ENCODE results near the gene RCOR2. TPM values are rescaled to one million over a fixed set of nuclear protein-coding genes. Genes with fewer than 3 reads are reported as not detected.
A peak's percentile ranks its signal among the peaks of the same experiment; 100 is the strongest.

The RCOR2 gene
- total and polyA plus RNA-seq, 2 donors, result 0.87 to 2.4 TPM

DNA sequence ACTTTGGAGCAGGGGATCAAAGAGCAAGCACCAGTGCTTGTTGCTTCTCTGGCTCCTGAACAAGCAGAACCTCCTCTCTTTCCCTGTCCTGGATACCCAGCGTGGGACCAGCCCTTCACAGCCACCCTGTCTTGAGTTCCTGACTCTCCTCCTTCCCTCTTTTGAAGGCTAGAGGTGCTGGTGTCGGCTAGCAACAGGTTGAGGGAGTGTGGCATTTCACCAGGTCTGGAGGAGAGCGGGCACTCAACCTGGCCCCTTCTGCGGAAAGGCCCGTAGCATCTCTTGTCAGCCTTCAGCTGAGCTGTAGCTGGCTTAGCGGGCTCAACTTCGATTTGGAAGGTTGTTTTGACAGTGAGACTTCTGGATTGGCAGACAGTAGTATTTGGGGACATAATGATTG is 26.6 kb downstream of the RCOR2 start:
- Histone ChIP-seq H3K4me1 (ENCODE audit: control insufficient read depth in 2 of 2, insufficient read depth in 2 of 2, low read length in 2 of 2) (peaks cover 34 to 51% of the 10 kb centered on the region in 2 donors), H3K36me3 (ENCODE audit: control insufficient read depth in 2 of 2, insufficient read depth in 2 of 2, low read length in 1 of 2) (peaks cover 21 to 31% of the 10 kb centered on the region in 2 donors), H3K27ac (ENCODE audit: low read depth in 1 of 2, low read length in 1 of 2) (no peak overlapping the region), H3K9me3 (ENCODE audit: control insufficient read depth in 2 of 2, insufficient read depth in 1 of 2, low read length in 1 of 2) (peaks cover 0 to 5% of the 10 kb centered on the region in 2 donors), H3K27me3 (ENCODE audit: control insufficient read depth in 2 of 2, insufficient read depth in 1 of 2, low read length in 1 of 2) (no peaks in the 10 kb centered on the region), H3K4me3 (ENCODE audit: low read length in 2 of 2) (no peak overlapping the region)
- DNase-seq (ENCODE audit: low read depth in 6 of 9, low spot score in 9 of 9), result no peak
- 90% methylated on average over 7 of the region's 7 CpGs for WGBS

DNA sequence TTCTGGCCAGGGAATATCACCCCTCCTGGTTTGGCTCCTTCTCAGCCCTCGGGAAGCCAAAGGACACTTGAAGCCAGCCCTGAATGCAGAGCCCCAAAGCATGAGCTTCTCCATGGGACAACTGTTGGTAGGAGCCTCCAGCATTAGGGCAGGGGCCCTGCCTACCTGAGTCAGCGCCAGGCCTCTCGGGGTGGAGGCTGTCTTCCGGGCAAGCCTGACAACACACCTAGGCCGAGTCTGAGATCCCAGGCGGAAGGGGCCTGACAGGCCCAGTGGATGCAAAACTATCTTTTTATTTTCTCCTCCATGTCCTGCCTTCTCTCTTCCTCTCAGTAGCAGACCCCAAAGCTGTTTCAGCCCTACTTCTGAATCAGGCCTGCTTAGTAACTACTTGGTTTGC is 27.6 kb downstream of the RCOR2 start:
- WGBS, result 96% methylated on average over 6 of the region's 6 CpGs
- H3K4me1 ChIP-seq (ENCODE audit: control insufficient read depth in 2 of 2, insufficient read depth in 2 of 2, low read length in 2 of 2), result peaks cover 34 to 57% of the 10 kb centered on the region in 2 donors
- peaks cover 0 to 5% of the 10 kb centered on the region in 2 donors for H3K9me3 ChIP-seq (ENCODE audit: control insufficient read depth in 2 of 2, insufficient read depth in 1 of 2, low read length in 1 of 2)
- H3K27ac ChIP-seq (ENCODE audit: low read depth in 1 of 2, low read length in 1 of 2), result peak overlapping the region in 1 of 2 donors; percentile 19
- no peaks in the 10 kb centered on the region for H3K27me3 ChIP-seq (ENCODE audit: control insufficient read depth in 2 of 2, insufficient read depth in 1 of 2, low read length in 1 of 2)
- peaks cover 12 to 25% of the 10 kb centered on the region in 2 donors for H3K36me3 ChIP-seq (ENCODE audit: control insufficient read depth in 2 of 2, insufficient read depth in 2 of 2, low read length in 1 of 2)
- DNase-seq (ENCODE audit: low read depth in 6 of 9, low spot score in 9 of 9), result no peak
- no peak overlapping the region for H3K4me3 ChIP-seq (ENCODE audit: low read length in 2 of 2)

DNA sequence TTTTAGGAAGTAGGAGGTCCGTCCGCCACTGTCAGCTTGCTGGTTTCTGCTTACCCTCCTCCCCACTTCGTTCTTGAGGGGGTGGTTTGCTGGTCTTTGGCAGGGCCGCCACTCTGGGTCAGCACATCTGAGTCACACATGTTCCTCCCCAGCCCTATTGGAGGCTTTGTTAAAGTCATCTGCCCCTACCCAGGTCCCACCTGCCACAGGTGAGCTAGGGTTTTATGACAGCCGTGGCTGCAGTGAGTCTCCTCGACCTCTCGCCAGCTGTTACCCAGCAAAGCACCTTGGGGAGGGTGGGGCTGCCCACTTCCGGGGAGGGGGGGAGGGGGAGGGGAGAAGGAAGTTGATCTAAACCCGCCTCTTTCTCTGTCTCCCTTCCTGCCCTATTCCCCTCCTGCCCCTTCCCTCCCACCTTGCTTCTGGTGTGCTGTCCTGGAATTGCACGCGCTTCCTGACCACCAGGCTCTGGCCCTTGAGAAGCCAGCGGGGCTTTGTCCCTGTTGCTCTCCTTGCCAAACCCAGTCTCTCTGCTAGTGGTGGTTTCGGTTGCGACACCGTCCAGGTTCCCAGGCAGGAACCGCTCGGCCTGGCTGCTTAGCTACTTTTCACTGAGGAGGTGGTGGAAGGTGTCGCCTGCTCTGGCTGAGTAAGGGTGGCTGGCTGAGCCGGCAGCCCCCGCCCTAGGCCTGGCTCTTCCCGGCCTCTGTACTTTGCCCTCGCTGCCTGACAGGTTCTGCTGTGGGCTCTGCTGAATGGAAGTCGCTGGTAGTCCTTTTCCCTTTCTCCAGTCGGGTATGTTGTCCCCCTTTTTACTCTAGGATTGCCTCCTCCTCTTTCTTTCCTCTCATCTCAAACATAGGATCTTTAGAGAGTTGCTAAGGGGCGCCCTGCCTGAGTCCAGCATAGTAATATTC is 28.5 kb downstream of the RCOR2 start:
- H3K27ac ChIP-seq (ENCODE audit: low read depth in 1 of 2, low read length in 1 of 2), result peak overlapping the region; percentile 87 to 89
- H3K27me3 ChIP-seq (ENCODE audit: control insufficient read depth in 2 of 2, insufficient read depth in 1 of 2, low read length in 1 of 2), result no peaks in the 10 kb centered on the region
- peaks cover 12 to 23% of the 10 kb centered on the region in 2 donors for H3K36me3 ChIP-seq (ENCODE audit: control insufficient read depth in 2 of 2, insufficient read depth in 2 of 2, low read length in 1 of 2)
- DNase-seq (ENCODE audit: low read depth in 6 of 9, low spot score in 9 of 9), result peak; percentile 66 to 90 (median 74)
- peaks cover 0 to 5% of the 10 kb centered on the region in 2 donors for H3K9me3 ChIP-seq (ENCODE audit: control insufficient read depth in 2 of 2, insufficient read depth in 1 of 2, low read length in 1 of 2)
- peaks cover 40 to 66% of the 10 kb centered on the region in 2 donors for H3K4me1 ChIP-seq (ENCODE audit: control insufficient read depth in 2 of 2, insufficient read depth in 2 of 2, low read length in 2 of 2)
- H3K4me3 ChIP-seq (ENCODE audit: low read length in 2 of 2), result peak overlapping the region; percentile 51 to 53
- 28% methylated on average over 25 of the region's 25 CpGs for WGBS

GRCh38 chr11:63887386-63887999 is 29.5 kb downstream of the RCOR2 start:
- Histone ChIP-seq H3K9me3 (ENCODE audit: control insufficient read depth in 2 of 2, insufficient read depth in 1 of 2, low read length in 1 of 2) (peaks cover 0 to 5% of the 10 kb centered on the region in 2 donors), H3K27ac (ENCODE audit: low read depth in 1 of 2, low read length in 1 of 2) (peak overlapping the region; percentile 82 to 87), H3K27me3 (ENCODE audit: control insufficient read depth in 2 of 2, insufficient read depth in 1 of 2, low read length in 1 of 2) (no peaks in the 10 kb centered on the region), H3K36me3 (ENCODE audit: control insufficient read depth in 2 of 2, insufficient read depth in 2 of 2, low read length in 1 of 2) (peaks cover 12 to 19% of the 10 kb centered on the region in 2 donors), H3K4me3 (ENCODE audit: low read length in 2 of 2) (peak overlapping the region in 1 of 2 donors; percentile 53), H3K4me1 (ENCODE audit: control insufficient read depth in 2 of 2, insufficient read depth in 2 of 2, low read length in 2 of 2) (peaks cover 49 to 75% of the 10 kb centered on the region in 2 donors)
- no peak for DNase-seq (ENCODE audit: low read depth in 6 of 9, low spot score in 9 of 9)
- WGBS, result 63% methylated on average over 6 of the region's 6 CpGs

DNA sequence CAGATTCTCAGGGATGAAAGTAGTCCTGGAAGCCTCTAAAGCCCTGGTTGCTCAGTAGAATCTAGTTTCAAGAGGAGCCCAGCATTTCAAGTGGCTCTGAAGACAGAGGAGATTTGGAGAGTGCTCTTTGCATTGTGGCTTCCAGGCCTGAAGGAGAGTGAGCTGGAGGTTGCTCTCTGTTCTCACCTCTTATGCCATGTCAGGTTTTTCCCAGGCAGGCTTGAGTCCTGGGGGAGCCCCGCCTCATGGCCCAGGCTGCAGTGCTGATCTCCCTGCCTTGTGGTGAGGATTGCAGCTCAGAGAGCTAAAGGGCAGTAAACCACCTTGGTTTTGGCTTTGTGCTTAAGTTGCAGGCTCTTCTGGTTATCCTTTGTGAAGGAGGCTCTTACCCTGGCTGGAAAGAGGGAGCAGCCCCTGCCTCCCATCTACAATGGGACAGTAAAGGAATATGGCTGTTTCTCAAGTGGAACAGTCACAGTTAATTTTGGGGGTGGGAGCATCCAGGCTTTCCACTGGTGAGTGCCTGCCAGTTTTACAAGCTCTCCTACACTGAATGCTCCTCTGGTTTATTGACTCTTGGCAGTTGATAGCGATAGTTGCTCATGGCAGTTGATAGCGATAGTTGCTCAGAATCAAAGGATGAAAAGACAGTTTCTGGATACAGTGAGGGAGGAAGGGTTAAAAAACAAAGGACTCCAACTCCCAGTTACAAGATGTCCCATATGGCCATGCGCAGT is 32.6 kb downstream of the RCOR2 start:
- DNase-seq (ENCODE audit: low read depth in 6 of 9, low spot score in 9 of 9), result no peak
- 96% methylated on average over 4 of the region's 4 CpGs for WGBS
- Histone ChIP-seq H3K27me3 (ENCODE audit: control insufficient read depth in 2 of 2, insufficient read depth in 1 of 2, low read length in 1 of 2) (no peaks in the 10 kb centered on the region), H3K4me3 (ENCODE audit: low read length in 2 of 2) (no peak overlapping the region), H3K27ac (ENCODE audit: low read depth in 1 of 2, low read length in 1 of 2) (no peak overlapping the region), H3K4me1 (ENCODE audit: control insufficient read depth in 2 of 2, insufficient read depth in 2 of 2, low read length in 2 of 2) (peaks cover 54 to 83% of the 10 kb centered on the region in 2 donors), H3K36me3 (ENCODE audit: control insufficient read depth in 2 of 2, insufficient read depth in 2 of 2, low read length in 1 of 2) (peaks cover 0 to 6% of the 10 kb centered on the region in 2 donors), H3K9me3 (ENCODE audit: control insufficient read depth in 2 of 2, insufficient read depth in 1 of 2, low read length in 1 of 2) (peaks cover 1 to 5% of the 10 kb centered on the region in 2 donors)

GRCh38 chr11:63883791-63884190 is 33.2 kb downstream of the RCOR2 start:
- Histone ChIP-seq H3K4me1 (ENCODE audit: control insufficient read depth in 2 of 2, insufficient read depth in 2 of 2, low read length in 2 of 2) (peaks cover 48 to 81% of the 10 kb centered on the region in 2 donors), H3K36me3 (ENCODE audit: control insufficient read depth in 2 of 2, insufficient read depth in 2 of 2, low read length in 1 of 2) (peaks cover 0 to 6% of the 10 kb centered on the region in 2 donors), H3K27ac (ENCODE audit: low read depth in 1 of 2, low read length in 1 of 2) (no peak overlapping the region), H3K4me3 (ENCODE audit: low read length in 2 of 2) (no peak overlapping the region), H3K9me3 (ENCODE audit: control insufficient read depth in 2 of 2, insufficient read depth in 1 of 2, low read length in 1 of 2) (peaks cover 1 to 4% of the 10 kb centered on the region in 2 donors), H3K27me3 (ENCODE audit: control insufficient read depth in 2 of 2, insufficient read depth in 1 of 2, low read length in 1 of 2) (no peaks in the 10 kb centered on the region)
- WGBS, result 96% methylated on average over 6 of the region's 6 CpGs
- no peak for DNase-seq (ENCODE audit: low read depth in 6 of 9, low spot score in 9 of 9)

- Histone ChIP-seq H3K9me3 (ENCODE audit: control insufficient read depth in 2 of 2, insufficient read depth in 1 of 2, low read length in 1 of 2) (peaks cover 0 to 1% of the 10 kb centered on the region in 2 donors), H3K4me1 (ENCODE audit: control insufficient read depth in 2 of 2, insufficient read depth in 2 of 2, low read length in 2 of 2) (peaks cover 38 to 73% of the 10 kb centered on the region in 2 donors), H3K36me3 (ENCODE audit: control insufficient read depth in 2 of 2, insufficient read depth in 2 of 2, low read length in 1 of 2) (peaks cover 5 to 6% of the 10 kb centered on the region in 2 donors), H3K27me3 (ENCODE audit: control insufficient read depth in 2 of 2, insufficient read depth in 1 of 2, low read length in 1 of 2) (no peaks in the 10 kb centered on the region), H3K4me3 (ENCODE audit: low read length in 2 of 2) (no peak overlapping the region), H3K27ac (ENCODE audit: low read depth in 1 of 2, low read length in 1 of 2) (peak overlapping the region in 1 of 2 donors; percentile 55)
- WGBS, result 26% methylated on average over 7 of the region's 7 CpGs
- peak in 8 of 9 donors; percentile 29 to 86 (median 66) for DNase-seq (ENCODE audit: low read depth in 6 of 9, low spot score in 9 of 9)
Observed at GRCh38 chr11:63882555-63883242, 34.3 kb downstream of the RCOR2 start.

GRCh38 chr11:63880403-63880790 is 36.6 kb downstream of the RCOR2 start:
- H3K27me3 ChIP-seq (ENCODE audit: control insufficient read depth in 2 of 2, insufficient read depth in 1 of 2, low read length in 1 of 2), result no peaks in the 10 kb centered on the region
- H3K27ac ChIP-seq (ENCODE audit: low read depth in 1 of 2, low read length in 1 of 2), result no peak overlapping the region
- peaks cover 27 to 71% of the 10 kb centered on the region in 2 donors for H3K4me1 ChIP-seq (ENCODE audit: control insufficient read depth in 2 of 2, insufficient read depth in 2 of 2, low read length in 2 of 2)
- 72% methylated on average over 3 of the region's 3 CpGs for WGBS
- peaks cover 0 to 1% of the 10 kb centered on the region in 2 donors for H3K9me3 ChIP-seq (ENCODE audit: control insufficient read depth in 2 of 2, insufficient read depth in 1 of 2, low read length in 1 of 2)
- H3K4me3 ChIP-seq (ENCODE audit: low read length in 2 of 2), result no peak overlapping the region
- H3K36me3 ChIP-seq (ENCODE audit: control insufficient read depth in 2 of 2, insufficient read depth in 2 of 2, low read length in 1 of 2), result peaks cover 8 to 9% of the 10 kb centered on the region in 2 donors
- no peak for DNase-seq (ENCODE audit: low read depth in 6 of 9, low spot score in 9 of 9)
